HEK293T (cell line): Measurements from ENCODE around the gene CASKIN1.

ENCODE experiments used
- ARNT ChIP-seq: fragments of 450-650 bp; IDR thresholded peaks from 2 replicates; pipeline ENCODE4 v1.6.1; 2017; ENCODE audit warnings: mild to moderate bottlenecking
- BHLHE40 ChIP-seq: fragments of 450-650 bp; IDR thresholded peaks from 2 replicates; pipeline ENCODE4 v1.6.1; 2016; ENCODE audit warnings: mild to moderate bottlenecking, moderate library complexity, borderline replicate concordance
- ELF4 ChIP-seq: fragments of 450-650 bp; IDR thresholded peaks from 2 replicates; pipeline ENCODE4 v1.6.1; 2017; ENCODE audit warnings: antibody characterized with exemption
- FOXA1 ChIP-seq: fragments of 450-650 bp; IDR thresholded peaks from 2 replicates; pipeline ENCODE4 v1.6.1; 2016; ENCODE audit warnings: mild to moderate bottlenecking
- FOXK2 ChIP-seq: fragments of 450-650 bp; IDR thresholded peaks from 2 replicates; pipeline ENCODE4 v1.6.1; 2016; ENCODE audit warnings: mild to moderate bottlenecking
- FOXM1 ChIP-seq: fragments of 450-650 bp; IDR thresholded peaks from 2 replicates; pipeline ENCODE4 v1.6.1; 2017; ENCODE audit warnings: mild to moderate bottlenecking, borderline replicate concordance
- HDGF ChIP-seq: fragments of 450-650 bp; IDR thresholded peaks from 2 replicates; pipeline ENCODE4 v1.6.1; 2017; ENCODE audit warnings: antibody characterized with exemption, borderline replicate concordance
- LEF1 ChIP-seq: fragments of 450-650 bp; IDR thresholded peaks from 2 replicates; pipeline ENCODE4 v1.6.1; 2017; ENCODE audit warnings: mild to moderate bottlenecking, borderline replicate concordance
- NFRKB ChIP-seq: fragments of 450-650 bp; IDR thresholded peaks from 2 replicates; pipeline ENCODE4 v1.6.1; 2016; ENCODE audit warnings: mild to moderate bottlenecking, moderate library complexity
- SP1 ChIP-seq: fragments of 450-650 bp; IDR thresholded peaks from 2 replicates; pipeline ENCODE4 v1.6.1; 2017
- SUZ12 ChIP-seq: fragments of 450-650 bp; IDR thresholded peaks from 2 replicates; pipeline ENCODE4 v1.6.1; 2016; ENCODE audit warnings: mild to moderate bottlenecking
- TARDBP ChIP-seq: fragments of 450-650 bp; IDR thresholded peaks from 2 replicates; pipeline ENCODE4 v1.6.1; 2016
- ZNF384 ChIP-seq: fragments of 450-650 bp; IDR thresholded peaks from 2 replicates; pipeline ENCODE4 v1.6.1; 2016

DNA sequence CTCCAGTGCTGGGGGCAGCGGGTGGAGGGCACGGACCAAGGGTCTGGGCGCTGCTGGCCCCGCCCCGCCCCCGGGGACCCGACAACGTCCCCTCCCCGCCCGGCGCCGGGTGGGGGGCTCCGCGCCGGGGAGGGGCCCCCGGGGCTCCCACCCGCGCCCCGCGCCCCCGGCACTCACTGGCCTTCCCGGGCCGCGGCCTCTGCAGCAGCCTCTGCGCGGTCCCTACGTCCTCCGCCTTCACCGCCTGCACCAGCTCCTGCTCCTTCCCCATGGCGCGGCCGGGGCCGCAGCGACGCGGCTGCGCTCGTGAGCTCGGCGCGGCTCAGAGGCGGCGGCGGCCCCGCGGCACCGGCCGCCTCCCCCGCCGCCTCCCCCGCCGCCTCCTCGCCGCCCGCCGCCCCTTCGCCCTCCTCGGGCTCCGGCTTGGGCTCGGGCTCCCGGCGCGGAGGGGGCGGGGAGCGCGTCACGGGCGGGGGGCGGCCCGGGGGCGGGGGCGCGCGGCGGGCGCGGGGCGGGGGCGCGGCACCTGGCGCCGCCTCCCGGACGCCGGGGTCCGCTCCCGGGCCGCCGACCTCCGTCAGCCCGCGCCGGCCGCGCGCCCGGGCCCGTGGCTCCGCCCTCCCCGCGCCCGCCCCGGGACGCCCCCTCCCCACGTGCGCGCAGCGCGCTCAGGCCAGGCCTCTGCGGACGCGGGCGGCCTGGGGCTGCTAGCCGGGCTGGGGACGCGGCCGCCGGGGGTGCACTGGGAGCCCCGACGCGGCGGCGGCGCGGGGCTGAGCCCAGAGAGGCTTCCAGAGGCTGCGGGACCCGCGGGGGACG is at the start of gene CASKIN1:
- TF ChIP-seq SUZ12 (no peak), TARDBP (no peak), FOXA1 (no peak), SP1 (no peak), NFRKB (no peak), ARNT (no peak), FOXM1 (no peak), BHLHE40 (no peak), ELF4 (no peak), FOXK2 (no peak), ZNF384 (no peak), LEF1 (no peak), HDGF (no peak)
